ENCODE results near the gene CRACR2B.
A peak's percentile ranks its signal among the peaks of the same experiment; 100 is the strongest.

CRACR2B gene

DNA sequence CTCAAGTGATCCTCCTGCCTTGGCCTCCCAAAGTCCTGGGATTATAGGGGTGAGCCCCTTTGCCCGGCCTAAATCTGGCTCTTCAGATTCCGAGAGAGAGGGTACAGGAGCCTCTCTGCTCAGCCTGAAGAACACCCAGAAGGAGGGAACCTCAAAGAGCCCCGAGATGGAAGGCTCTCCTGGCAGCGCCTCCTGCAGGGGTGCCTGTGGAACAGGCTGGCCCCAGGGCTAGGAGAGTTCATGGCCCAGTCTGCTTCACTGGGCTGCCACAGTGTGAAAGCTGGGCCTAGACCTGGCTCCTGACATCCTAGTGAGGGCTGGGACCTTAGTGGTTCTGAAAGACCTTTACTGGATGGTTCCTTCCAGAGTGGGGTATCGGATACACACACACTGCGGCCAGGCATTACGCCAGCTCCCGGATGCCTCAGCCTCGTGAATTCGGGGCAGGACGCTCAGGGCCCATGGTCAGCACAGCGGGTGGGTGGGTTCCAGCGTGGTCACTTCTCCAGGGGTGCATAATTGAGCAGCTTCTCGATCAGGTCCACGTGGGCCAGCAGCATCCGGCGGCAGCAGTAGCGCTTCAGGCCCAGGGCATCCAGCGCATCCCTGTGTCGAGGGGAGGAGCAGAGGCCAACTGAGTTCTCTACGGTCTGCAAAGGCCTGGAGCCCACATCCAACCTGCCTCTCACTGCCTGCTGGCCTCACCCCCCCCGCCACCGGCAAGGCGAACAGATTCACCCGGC, 12.3 kb downstream of the CRACR2B start:
- DNase-seq: no peak

- no peak for DNase-seq
Measured at GRCh38 chr11:841981-842369, 14.3 kb downstream of the CRACR2B start.

DNA sequence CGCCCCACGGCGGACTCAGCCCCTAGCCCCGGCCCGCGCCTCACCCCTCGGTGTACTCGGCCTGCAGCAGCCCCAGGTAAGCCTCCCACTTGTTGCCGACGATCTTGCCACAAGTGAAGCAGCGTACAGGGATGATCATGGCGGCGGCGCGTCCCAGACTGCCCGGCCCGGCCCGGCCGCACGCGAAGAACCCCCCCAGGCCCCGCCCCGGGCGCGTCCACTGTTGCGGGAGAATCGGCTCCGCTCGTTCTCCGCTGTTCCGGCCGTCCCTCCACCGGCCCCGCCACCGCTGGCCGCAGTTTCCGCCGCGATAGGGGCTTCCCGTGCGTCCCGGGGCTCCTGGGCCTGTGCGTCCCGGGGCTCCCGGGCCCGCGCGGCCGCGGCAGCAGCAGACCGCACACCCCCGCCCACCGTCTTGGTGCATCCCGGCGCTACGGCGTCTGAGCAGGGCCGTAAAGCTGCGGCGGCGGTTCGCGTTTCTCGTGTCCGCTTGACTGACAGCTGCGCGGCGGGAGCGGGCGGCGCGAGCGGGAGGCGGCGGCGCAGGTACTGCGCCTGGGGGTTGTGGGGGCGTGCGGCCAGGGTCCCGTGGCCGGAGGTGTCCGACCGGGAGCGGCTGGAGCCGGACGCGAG, 14.8 kb downstream of the CRACR2B start, which contains the start of the genes POLR2L and TSPAN4:
TSS of gene POLR2L (minus strand) at position 160 of the 633 bp plus-strand sequence. CDS start at position 139, 21 bp downstream.
TSS of gene TSPAN4 (plus strand) at position 483 of the 633 bp plus-strand sequence. CDS start 7,453 bp downstream, outside the sequence.
- peak; percentile 9 for DNase-seq

GRCh38 chr11:843086-843734, 15.5 kb downstream of the CRACR2B start:
- no peak for DNase-seq

GRCh38 chr11:843818-844692, 16.3 kb downstream of the CRACR2B start:
- no peak for DNase-seq

DNA sequence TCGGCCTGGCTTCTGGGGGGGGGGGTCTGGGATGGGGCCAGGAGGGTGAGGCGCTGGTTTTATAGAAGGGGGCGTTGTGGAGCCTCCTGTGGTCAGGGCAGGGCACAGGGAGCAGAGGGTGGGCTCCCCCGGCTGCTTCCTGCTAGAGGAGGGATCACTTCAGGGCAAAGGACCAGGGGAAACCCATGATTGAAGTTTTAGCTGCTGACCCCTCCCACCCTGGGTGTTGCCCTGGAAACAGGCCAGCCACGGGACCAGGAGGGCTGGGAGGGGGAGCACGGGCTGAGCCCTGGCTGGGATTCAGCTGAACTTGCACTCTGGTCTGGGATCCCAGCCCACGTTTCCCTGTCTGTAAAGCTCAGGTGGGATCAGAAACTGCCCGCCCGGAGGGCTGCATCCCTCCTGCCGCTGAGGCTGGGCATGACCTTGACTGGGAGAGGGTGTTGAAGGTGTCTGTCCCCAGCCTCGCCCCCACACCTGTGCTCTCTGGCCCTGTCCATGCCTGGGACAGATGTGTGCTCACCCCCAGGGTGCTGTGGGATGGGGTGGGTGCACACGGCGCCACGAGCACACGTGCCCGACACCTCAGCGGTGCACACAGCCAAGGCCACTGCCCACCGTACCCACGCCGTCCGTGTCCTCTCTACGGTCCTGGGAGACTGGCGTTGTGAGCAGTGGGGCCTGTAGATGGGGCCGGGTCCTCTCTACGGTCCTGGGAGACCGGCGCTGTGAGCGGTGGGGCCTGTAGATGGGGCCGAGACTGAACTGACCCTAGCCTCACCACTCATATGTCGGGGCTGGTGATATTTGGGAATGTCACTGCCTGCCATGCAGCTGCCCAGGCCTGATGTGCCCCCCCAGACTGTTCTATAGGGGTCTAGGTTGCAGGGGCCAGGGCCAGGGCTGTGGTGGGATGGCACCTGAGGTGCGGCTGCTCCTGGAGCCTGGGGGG, 17.2 kb downstream of the CRACR2B start:
- DNase-seq: peak; percentile 48

DNA sequence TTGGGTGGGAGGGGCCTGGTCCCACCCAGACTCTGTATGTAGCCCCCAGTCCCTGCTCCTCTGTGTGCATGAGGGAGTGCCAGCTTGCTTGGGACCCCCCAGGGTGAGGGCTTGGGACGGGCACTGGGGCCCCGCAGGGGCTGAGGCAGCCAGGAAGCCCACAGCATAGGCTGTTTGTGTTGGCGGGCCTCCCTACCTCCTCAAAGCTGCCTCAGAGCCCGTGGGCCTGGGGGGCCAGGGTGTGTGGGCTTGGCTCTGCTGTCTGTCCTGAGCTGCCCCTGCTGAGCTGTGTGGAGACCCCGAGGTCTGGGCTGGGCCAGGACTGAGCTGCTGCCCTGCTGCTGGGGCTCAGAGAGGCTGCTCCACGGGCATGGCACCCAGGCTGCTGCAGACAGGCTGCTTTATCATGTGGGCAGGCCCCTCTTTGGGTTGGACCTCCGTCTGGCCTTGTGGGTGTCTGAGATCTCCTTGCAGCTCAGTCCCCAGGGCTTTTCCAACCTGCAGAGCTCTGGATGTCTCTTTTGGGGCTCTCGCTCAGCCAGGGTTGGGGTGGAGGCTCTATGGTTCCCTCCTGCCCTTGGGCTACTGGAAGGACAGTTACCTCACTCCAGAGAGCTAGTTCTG, 18.3 kb downstream of the CRACR2B start:
- no peak for DNase-seq

- no peak for DNase-seq
Measured at GRCh38 chr11:846496-847098, 18.9 kb downstream of the CRACR2B start.

DNA sequence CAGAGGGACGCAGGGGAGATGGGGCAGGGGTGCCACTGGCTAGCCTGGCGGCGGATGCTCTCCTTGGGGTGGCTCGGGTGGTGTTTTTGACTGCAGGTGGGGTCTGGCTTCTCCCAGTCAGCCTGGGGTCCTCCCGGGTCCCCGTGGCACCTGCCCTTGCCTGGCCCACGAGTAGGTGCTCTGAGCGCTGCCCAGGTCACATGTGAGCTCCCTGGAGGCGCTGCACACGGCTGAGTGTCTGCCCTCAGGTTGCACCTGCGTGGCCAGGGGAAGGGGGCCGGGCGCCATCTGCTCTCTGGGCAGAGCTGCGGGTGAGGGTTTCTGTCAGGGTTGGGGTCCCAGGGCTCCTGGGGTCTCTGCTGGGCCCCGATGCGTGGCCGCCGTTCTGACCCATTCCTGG, 20.2 kb downstream of the CRACR2B start:
- no peak for DNase-seq

- no peak for DNase-seq
Measured at GRCh38 chr11:848380-848931, 20.7 kb downstream of the CRACR2B start.

GRCh38 chr11:849104-849824, 21.5 kb downstream of the CRACR2B start:
- DNase-seq: no peak

- no peak for DNase-seq
Measured at GRCh38 chr11:849951-850774, 22.4 kb downstream of the CRACR2B start.

DNA sequence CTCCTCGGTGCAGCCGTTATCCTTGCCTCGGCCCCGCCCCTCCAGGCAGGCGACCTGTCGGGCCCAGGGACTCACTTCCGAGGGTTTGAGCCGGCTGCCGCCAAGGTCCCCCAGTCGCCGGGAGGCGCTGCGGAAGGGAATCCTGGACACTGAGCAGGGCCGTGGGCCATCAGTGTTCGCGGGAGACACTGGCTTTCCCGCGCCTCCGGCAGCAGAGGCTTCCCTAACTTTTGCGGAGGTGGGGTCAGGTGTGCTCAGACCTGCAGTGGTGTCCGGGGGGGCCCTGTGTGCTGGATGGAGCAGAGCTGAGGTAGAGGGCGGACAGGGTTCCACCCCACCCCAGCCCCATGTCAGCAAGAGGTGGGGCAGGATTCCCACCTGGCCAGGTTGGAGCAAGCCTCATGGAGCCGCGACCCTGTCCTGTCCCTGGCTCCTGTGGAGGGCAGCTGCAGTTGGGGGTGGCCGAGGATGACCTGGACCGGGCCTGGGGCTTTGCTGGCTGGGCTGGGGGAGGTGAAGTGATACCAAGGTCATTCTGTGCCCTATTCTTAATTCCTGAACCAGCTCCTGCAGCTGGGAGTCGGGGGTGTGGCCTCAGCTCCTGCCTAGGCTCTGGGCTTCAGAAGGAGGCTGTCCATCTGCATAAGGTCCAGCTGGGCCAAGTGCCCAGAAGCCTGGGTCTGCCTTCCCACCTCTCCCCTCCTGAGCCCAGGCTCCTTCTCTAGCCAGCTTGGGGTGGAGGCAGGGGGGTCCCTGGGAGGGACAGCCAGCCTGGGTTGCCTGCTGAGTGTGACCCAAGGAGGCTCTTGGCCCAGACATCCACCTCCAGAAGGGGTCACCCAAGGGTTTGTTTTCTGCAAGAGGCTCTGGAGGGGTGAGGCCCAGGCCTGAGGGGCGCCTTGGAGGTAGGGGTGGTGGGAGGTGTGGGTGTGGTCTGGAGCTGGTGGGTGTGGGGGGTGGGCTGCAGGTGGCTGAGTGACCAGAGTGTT, 23.4 kb downstream of the CRACR2B start:
- DNase-seq: no peak

- no peak for DNase-seq
Measured at GRCh38 chr11:852762-853161, 25.0 kb downstream of the CRACR2B start.

GRCh38 chr11:853682-854448, 26.1 kb downstream of the CRACR2B start:
- DNase-seq: no peak

- DNase-seq: no peak
Measured at GRCh38 chr11:854601-855329, 27.0 kb downstream of the CRACR2B start.

All from DMS 273 treated with DMSO at 0.1 percent for 48 hours (cell line).